Bronchial epithelial cell (primary cell): ENCODE measurements around the gene ZMYM4. TPM values are rescaled to one million over a fixed set of nuclear protein-coding genes. Genes with fewer than 3 reads are reported as not detected.

Source experiments
- DNase-seq: peaks from one replicate; pipeline ENCODE4 v3.0.0-alpha.2; 2010; ENCODE audit warnings: low read depth
- FAIRE-seq: peaks from 2 replicates; lab custom pipeline; 2011; peaks lifted over from hg19 to GRCh38; lab: Jason Lieb, UNC
- H3K27me3 ChIP-seq: 2 replicates; pipeline ENCODE4 v1.5.1; 2011; ENCODE audit warnings: low read length; ENCODE audit not compliant: control insufficient read depth, insufficient read depth
- H3K36me3 ChIP-seq: 2 replicates; pipeline ENCODE4 v1.5.1; 2011; ENCODE audit warnings: low read length; ENCODE audit not compliant: control insufficient read depth, insufficient read depth
- H3K4me3 ChIP-seq: 2 replicates; pipeline ENCODE4 v1.5.1; 2011; ENCODE audit warnings: mild to moderate bottlenecking, low read depth, low read length, control low read depth
- CTCF ChIP-seq: IDR thresholded peaks from 2 replicates; pipeline ENCODE4 v1.5.1; 2011; ENCODE audit warnings: mild to moderate bottlenecking, moderate library complexity, low read length, control low read depth, inconsistent platforms; ENCODE audit not compliant: insufficient read depth, severe bottlenecking
- total RNA-seq: library from RNA; depleted of rRNA; stranded (reverse); fragments of >200 nt; gene quantifications from 2 replicates; pipeline ENCODE4 v1.2.1, GENCODE V29; 2014

The ZMYM4 gene
- total RNA-seq, 1 donor from 2014 or later: 19.5 TPM

GRCh38 chr1:35279555-35279904 is 11.0 kb downstream of the ZMYM4 start:
- no peak for FAIRE-seq
- H3K4me3 ChIP-seq: no peak overlapping the region

GRCh38 chr1:35280006-35280405 is 11.5 kb downstream of the ZMYM4 start:
- FAIRE-seq (no peak), DNase-seq (no peak)
- Histone ChIP-seq H3K4me3 (no peak overlapping the region), H3K27me3 (no peaks in the 10 kb centered on the region), H3K36me3 (no peaks in the 10 kb centered on the region)
- no peak for TF ChIP-seq CTCF

More at GRCh38 chr1:35279555-35279904, 11.0 kb downstream of the ZMYM4 start:
- TF ChIP-seq CTCF: no peak
- no peaks in the 10 kb centered on the region for H3K36me3 ChIP-seq
- H3K27me3 ChIP-seq: no peaks in the 10 kb centered on the region
- no peak for DNase-seq

- H3K36me3 ChIP-seq: no peaks in the 10 kb centered on the region
- DNase-seq (no peak), FAIRE-seq (no peak)
- H3K27me3 ChIP-seq: no peaks in the 10 kb centered on the region
- no peak overlapping the region for H3K4me3 ChIP-seq
- no peak for TF ChIP-seq CTCF
Observed at GRCh38 chr1:35281565-35281964, 13.1 kb downstream of the ZMYM4 start.

- H3K36me3 ChIP-seq: no peaks in the 10 kb centered on the region
- no peak for DNase-seq
- TF ChIP-seq CTCF: no peak
- no peaks in the 10 kb centered on the region for H3K27me3 ChIP-seq
- H3K4me3 ChIP-seq: no peak overlapping the region
- no peak for FAIRE-seq
Observed at GRCh38 chr1:35282172-35282571, 13.7 kb downstream of the ZMYM4 start.

GRCh38 chr1:35284852-35285251 is 16.3 kb downstream of the ZMYM4 start:
- no peak for DNase-seq
- Histone ChIP-seq H3K4me3 (no peak overlapping the region), H3K27me3 (no peaks in the 10 kb centered on the region), H3K36me3 (no peaks in the 10 kb centered on the region)
- no peak for TF ChIP-seq CTCF
- no peak for FAIRE-seq
